Measurements from ENCODE around the gene ANKDD1B.

The ANKDD1B gene

GRCh38 chr5:75616371-75616881 lies 5.2 kb downstream of the ANKDD1B start:
- no peak for DNase-seq (ENCODE audit: low read depth, low spot score)

GRCh38 chr5:75616971-75617621 lies 5.8 kb downstream of the ANKDD1B start:
- DNase-seq (ENCODE audit: low read depth, low spot score) = no peak

GRCh38 chr5:75617736-75618352 lies 6.6 kb downstream of the ANKDD1B start:
- DNase-seq (ENCODE audit: low read depth, low spot score) = no peak

DNA sequence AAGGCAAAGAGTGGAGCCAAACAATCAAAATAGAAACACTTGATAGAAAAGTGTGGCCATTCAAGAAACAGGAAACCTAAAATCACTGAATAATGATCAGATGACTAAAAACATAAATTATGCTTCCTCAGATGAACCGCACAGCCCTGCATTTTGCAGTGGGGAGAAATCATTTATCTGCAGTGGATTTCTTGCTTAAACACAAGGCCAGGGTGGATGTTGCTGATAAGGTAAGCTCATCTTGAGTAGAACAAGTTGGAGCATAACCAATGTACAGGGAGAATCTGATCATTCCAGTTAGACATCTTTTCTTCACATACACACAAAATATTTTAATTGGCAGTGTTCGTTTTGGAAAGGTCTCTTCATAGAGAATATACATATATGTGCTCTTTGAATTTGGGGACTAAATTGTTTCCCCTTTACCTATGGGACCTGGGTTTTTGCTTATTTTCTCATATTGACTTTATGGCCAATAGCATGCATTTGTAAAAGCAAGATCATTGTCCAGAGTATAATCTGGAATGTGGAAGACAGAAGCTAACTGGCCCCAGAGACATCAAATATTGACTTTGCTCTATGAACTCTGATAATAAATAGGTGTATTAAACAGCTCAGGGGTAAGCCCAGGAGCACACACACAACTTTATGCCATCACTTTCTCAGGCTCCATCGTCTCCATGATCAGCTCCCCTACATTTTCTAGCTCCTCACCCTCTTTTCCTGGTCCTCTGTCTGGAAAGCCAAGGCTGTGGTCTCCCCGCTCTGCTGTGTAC lies 9.1 kb downstream of the ANKDD1B start:
- no peak for DNase-seq (ENCODE audit: low read depth, low spot score)

- no peak for DNase-seq (ENCODE audit: low read depth, low spot score)
Observed at GRCh38 chr5:75622564-75622963, 11.3 kb downstream of the ANKDD1B start.

- DNase-seq (ENCODE audit: low read depth, low spot score) = no peak
Observed at GRCh38 chr5:75623846-75624245, 12.6 kb downstream of the ANKDD1B start.

DNA sequence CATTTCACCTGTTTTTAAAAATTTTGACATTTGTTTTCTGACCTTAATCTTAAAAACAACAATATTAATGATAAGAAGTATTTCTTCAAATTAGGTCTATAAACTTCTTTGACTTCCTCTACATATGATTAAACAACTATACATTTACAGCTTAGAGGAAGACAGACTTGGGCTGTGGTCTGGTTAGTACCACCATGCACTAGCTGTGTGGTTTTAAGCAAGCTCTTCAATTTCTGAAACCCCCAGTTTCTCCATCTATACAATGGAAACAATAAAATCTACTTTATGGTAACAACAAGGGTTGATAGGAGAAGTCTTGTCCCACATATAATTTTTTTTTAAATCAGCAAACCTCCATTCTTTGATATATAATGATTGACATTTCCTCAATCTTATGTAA lies 15.7 kb downstream of the ANKDD1B start:
- no peak for DNase-seq (ENCODE audit: low read depth, low spot score)

GRCh38 chr5:75627801-75628200 lies 16.5 kb downstream of the ANKDD1B start:
- DNase-seq (ENCODE audit: low read depth, low spot score) = no peak

GRCh38 chr5:75630875-75631274 lies 19.6 kb downstream of the ANKDD1B start:
- no peak for DNase-seq (ENCODE audit: low read depth, low spot score)

DNA sequence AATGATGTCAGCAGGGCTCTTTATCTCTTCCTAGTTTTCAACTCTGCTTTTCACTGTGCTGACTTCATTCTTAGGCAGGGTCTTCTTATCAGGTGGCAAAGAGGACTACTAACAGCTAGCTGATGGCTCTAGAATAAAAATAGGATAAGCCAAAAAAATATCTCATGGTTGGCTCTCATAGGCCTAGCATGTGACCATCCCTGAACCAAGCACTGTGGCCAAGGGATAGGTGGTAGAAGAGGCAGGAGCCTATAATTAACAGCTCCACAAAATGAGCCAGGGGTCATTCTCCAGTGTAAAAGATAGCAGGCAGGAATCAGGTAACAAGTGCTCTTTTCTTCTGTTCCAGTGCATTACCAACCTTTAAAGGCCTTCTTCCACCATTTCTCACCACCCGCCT lies 21.1 kb downstream of the ANKDD1B start:
- DNase-seq (ENCODE audit: low read depth, low spot score) = no peak

- DNase-seq (ENCODE audit: low read depth, low spot score) = no peak
Observed at GRCh38 chr5:75637949-75638348, 26.7 kb downstream of the ANKDD1B start.

DNA sequence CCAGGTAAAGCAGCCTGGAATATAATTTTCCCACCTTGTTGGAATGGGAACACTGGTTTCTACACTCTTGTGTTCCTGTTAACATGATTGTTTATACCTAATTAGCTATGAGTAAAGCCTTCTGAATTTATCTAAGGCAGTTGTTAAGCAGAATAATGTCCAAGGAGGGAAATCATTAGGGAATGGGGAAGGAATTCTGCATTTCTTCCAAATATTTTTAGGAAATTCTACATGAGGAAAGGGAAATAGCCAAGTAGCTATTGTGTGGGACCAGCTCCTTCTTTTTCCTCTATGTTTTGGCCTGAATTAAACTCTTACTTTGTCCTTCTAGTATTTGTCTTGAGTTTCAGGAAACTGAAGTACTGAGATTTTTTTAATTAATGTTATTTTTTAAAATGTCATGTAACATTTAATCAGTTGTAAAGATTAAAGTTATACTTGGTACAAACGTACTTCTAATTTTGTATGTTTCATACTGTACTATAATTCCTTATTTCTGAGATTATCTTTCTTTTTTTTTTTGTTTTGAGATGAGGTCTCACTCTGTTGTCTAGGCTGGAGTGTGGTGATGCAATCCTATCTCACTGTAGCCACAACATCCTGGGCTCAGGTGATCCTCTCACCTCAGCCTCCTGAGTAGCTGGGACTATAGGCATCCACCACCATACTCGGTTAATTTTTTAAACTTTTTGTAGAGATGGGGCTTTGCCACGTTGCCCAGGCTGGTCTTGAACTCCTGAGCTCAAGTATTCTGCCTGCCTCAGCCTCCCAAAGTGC lies 28.5 kb downstream of the ANKDD1B start:
- no peak for DNase-seq (ENCODE audit: low read depth, low spot score)

DNA sequence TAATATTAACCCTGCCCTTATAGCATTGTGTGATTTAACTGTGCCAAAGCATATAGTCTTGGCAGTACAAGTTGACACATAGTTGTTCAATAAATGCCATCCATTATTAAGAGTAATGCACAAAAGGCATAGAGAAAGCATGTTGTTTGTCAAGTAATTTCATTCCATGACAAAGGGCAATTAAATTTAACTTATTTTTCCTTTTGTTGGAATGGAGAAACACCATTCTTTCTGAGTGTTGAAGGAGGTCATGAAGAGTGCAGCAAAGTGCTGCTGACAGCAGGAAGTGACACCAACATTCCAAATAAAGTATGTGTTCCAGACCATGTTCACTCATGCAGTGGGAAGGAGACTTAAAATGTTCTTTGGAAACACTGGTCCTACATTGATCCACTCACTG lies 29.1 kb downstream of the ANKDD1B start:
- DNase-seq (ENCODE audit: low read depth, low spot score) = no peak

GRCh38 chr5:75640826-75641225 lies 29.6 kb downstream of the ANKDD1B start:
- no peak for DNase-seq (ENCODE audit: low read depth, low spot score)

- DNase-seq (ENCODE audit: low read depth, low spot score) = no peak
Observed at GRCh38 chr5:75648712-75649111, 37.5 kb downstream of the ANKDD1B start.

DNA sequence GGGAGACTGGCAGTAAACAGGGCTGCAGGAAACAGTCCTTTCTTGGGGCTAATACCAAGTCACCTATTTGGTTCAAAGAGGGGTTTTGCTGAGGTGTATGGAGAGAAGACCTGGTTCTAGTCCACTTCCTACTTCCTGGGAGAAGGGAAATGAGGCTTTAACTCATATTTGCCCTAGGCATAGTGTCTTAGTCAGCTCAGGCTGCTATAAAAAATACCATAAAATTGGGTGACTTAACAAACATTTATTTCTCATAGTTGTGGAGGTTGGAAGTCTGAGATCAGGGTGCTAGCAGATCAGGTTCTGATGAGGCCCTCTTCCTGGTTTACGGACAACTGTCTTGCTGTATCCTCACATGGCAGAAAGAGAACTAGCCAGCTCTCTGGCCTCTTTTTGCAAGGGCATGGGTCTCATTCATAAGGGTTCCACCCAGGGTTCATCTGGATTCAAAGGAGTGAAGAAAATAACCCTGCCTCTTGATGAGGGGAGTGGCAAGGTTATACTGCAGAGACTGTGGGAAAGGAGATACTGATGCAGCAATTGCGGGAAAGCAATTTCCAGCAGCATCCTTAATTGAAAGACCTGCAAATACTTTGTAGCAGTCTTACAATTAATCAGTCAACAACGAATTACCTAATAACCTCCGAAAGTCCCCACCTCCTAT lies 40.5 kb downstream of the ANKDD1B start:
- DNase-seq (ENCODE audit: low read depth, low spot score) = no peak

- DNase-seq (ENCODE audit: low read depth, low spot score) = no peak
Observed at GRCh38 chr5:75653521-75653920, 42.3 kb downstream of the ANKDD1B start.

- no peak for DNase-seq (ENCODE audit: low read depth, low spot score)
Observed at GRCh38 chr5:75654693-75655295, 43.5 kb downstream of the ANKDD1B start.

DNA sequence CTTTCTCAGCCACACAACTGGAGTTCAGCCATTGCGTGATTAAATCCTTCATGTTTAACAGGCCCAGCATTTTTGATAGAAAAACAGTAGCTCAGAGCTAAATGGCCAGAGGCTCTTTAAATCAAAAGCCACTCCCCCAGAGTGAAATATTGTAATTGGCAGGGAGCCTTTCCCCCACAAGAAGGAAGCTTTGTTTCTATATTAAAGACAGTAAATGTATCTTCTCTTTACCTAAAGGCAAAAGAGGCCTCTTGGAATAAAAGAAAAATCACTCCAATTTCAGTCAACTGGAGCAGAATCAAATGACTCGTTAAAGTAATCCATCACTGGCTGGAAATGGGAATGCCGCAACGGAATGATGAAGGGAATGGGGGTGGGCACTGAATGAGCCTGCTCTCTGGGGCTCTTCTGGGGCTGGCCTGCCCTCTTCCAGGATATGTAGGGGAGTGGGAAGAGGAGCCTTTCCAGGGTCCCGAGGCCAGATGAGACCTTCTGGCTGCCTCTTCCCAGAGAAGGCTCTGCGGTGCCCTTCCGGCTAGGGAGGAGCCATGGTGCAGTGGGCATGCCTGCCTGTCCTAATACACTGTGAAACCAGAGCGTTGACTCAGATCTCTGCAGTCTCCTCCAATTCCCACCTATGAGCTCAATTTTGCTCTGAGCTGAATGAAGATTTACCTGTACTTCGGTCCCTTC lies 45.2 kb downstream of the ANKDD1B start:
- DNase-seq (ENCODE audit: low read depth, low spot score) = no peak

DNA sequence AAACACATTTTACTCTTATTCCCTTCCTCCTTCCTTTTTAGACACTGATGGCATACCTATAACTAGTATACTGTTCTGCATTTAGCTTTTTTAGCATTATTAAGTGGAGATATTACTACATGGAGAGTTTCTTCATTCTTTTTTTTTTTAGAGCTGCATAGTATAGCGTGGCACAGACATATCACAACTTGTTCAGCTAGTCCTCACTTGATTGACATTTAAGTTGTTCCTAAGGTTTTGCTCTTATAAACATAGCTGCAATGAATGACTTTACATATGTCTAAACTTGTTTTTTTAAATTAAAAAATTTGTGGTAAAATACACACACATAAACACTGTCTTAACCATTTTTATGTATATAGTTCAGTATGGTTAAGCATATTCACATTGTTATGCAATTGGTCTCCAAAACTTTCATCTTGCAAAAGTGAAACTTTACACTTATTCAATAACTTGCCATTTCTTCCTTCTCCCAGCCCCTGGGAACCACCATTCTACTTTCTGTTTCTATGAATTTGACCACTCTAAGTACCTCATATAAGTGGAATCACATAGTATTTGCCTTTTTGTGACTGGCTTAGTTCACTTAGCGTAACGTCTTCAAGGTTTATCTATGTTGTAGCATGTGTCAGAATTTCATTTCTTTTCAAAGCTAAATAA lies 48.7 kb downstream of the ANKDD1B start:
- no peak for DNase-seq (ENCODE audit: low read depth, low spot score)
